ENCODE data around the gene PCSK6.

PCSK6 gene

GRCh38 chr15:101305820-101306255, 183.7 kb downstream of the PCSK6 start:
- DNase-seq (ENCODE audit: low read depth): no peak
- no peak for TF ChIP-seq CTCF (IDR thresholded peaks at IDR 0.05; ENCODE audit: control insufficient read depth, insufficient read depth, low read depth, low read length, missing control alignments)
- no peak overlapping the region for H3K4me3 ChIP-seq (ENCODE audit: control insufficient read depth, low read depth, low read length)

DNA sequence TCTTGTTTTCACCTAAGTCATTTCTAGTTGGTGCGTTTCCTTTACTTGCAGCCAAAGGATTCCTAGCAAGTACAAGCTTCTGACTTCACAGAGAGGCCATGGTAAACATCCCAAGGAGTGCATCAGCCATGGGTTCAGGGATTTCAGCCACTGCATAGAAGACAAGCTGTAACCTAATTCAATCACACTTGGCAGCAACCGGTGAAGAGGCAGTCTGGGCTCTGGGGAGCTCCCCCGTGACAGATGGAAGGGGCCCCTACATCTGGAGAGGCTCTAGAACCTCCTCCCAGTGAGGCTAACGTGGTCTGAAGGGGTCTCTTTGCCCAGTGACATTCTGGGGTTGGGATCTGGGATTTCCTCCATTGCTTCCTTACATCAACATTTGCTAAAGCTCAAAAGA, 186.1 kb downstream of the PCSK6 start:
- no peak for TF ChIP-seq CTCF (IDR thresholded peaks at IDR 0.05; ENCODE audit: control insufficient read depth, insufficient read depth, low read depth, low read length, missing control alignments)
- no peak for DNase-seq (ENCODE audit: low read depth)
- no peak overlapping the region for H3K4me3 ChIP-seq (ENCODE audit: control insufficient read depth, low read depth, low read length)

- H3K4me3 ChIP-seq (ENCODE audit: control insufficient read depth, low read depth, low read length): no peak overlapping the region
- DNase-seq (ENCODE audit: low read depth): no peak
Measured at GRCh38 chr15:101296418-101297405, 192.8 kb downstream of the PCSK6 start.

DNA sequence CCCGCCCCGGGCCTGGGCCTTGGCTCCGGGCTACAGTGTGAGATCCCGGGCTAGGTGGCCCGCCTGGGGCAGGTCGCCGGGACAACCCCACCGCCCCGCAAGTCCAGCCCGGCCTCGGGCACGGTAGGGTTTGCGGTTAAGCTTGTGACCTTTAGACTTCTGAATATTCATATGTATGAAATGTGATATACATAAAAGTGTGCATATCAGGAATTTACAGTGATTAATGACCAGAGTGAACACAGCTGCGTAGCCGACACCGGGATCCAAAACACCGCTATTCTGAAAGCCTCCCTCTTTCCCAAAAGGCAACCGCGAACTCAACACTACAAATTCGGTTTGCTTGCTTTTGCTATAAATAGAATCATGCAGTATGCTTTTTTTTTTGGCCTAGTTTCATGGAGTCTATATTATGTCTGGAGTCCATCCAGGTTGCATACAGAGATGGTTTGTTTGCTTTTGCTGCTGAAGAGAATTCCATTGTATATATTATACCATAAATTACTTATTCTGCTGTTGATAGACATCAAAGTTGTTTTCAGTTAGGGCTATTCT, 193.8 kb downstream of the PCSK6 start:
- no peak for TF ChIP-seq CTCF (IDR thresholded peaks at IDR 0.05; ENCODE audit: control insufficient read depth, insufficient read depth, low read depth, low read length, missing control alignments)
- DNase-seq (ENCODE audit: low read depth): no peak
- peak overlapping the region; percentile 95 for H3K4me3 ChIP-seq (ENCODE audit: control insufficient read depth, low read depth, low read length)

More at GRCh38 chr15:101296418-101297405, 192.8 kb downstream of the PCSK6 start:
- TF ChIP-seq CTCF (IDR thresholded peaks at IDR 0.05; ENCODE audit: control insufficient read depth, insufficient read depth, low read depth, low read length, missing control alignments): no peak

DNA sequence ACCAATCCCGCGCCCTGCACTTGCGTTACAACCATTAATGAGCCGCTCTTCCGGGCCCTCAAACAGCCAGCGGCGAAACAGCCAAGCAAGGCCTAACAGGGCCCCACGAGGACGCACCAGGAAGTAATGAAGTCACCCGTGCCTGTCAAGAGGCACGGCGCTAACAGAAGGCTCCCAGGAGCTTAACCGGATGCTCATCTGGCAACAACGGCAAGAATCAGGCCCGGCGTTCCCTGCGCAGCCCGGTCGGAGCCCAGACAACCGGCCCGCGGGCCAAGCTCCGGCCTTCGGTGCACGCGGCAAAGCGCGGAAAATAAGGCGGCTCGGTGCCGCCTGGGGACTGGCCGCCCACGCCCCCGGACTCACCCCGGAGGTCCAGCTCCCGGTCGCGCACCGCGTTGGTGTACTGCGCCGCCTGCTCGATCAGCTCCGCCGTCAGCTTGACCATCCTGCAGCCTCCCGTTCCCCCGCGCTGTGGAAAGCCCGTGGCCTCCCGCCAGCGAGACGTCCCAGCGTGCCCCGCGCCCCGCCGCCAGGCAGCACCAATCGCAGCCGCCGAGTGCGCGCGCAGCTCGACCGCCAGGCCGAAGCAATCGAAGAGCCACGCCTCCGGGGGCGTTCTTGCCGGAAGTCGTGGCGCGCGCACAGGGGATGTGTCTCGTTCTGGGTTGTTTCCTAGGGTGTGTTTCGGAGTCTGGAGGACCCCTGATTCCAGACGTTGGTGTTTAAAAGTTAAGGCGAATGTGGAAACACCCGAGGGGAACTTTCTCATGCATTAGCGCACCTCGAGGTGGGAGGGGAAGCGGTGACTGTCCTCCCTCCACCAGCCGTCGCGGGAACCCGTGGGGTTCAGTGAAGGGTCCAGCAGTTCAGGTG, 194.5 kb downstream of the PCSK6 start, which contains the start of gene SNRPA1:
TSS of gene SNRPA1 (minus strand) at position 518 of the 876 bp plus-strand sequence. CDS start at position 448, 70 bp downstream.
- H3K4me3 ChIP-seq (ENCODE audit: control insufficient read depth, low read depth, low read length): peak within 1 kb of the TSS; percentile 95
- DNase-seq (ENCODE audit: low read depth): peak; percentile 67
- no peak for TF ChIP-seq CTCF (IDR thresholded peaks at IDR 0.05; ENCODE audit: control insufficient read depth, insufficient read depth, low read depth, low read length, missing control alignments)

DNA sequence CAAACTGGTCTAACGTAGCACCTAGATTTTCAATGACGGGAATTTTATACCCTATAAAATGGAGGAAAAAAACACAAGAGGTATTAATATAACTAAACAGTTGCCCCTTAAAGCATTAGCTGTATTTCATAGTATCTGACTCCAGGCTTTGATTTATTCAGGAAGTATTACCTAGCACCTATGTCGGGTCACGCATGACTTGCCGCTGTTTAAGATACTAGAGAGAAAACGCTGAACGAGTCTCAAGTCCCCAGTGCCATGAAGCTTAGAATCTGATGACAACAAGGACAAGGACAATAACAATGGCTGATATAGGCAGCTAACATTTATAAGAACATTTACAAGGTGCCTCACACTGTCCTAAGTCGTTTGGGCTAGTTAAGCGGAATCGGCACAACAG, 196.4 kb downstream of the PCSK6 start:
- no peak for DNase-seq (ENCODE audit: low read depth)
- peak overlapping the region; percentile 95 for H3K4me3 ChIP-seq (ENCODE audit: control insufficient read depth, low read depth, low read length)
- no peak for TF ChIP-seq CTCF (IDR thresholded peaks at IDR 0.05; ENCODE audit: control insufficient read depth, insufficient read depth, low read depth, low read length, missing control alignments)
